ENCODE measurements around the gene OLIG2. TPM values are rescaled to one million over a fixed set of nuclear protein-coding genes. Genes with fewer than 3 reads are reported as not detected.

OLIG2 gene
- total and polyA plus RNA-seq, 8 donors: 0.06 TPM; not detected in 7

GRCh38 chr21:32979598-32980268 is 46.0 kb upstream of the OLIG2 start:
- H3K9me3 ChIP-seq: no peaks in the 10 kb centered on the region
- ATAC-seq: no peak
- H3K27me3 ChIP-seq: peaks cover 0 to 5% (median 0%) of the 10 kb centered on the region in 4 donors
- no peak overlapping the region for H3K27ac ChIP-seq
- no peak overlapping the region for H3K4me3 ChIP-seq
- intact Hi-C loops (cut with DNase I): no loop called here
- no peaks in the 10 kb centered on the region for H3K36me3 ChIP-seq
- WGBS, 2 donors: 72 to 74% methylated on average over 2 of the region's 2 CpGs
- no peak for TF ChIP-seq CTCF (IDR thresholded peaks at IDR 0.05)
- no peak for DNase-seq
- FAIRE-seq: no peak
- H3K4me1 ChIP-seq: no peaks in the 10 kb centered on the region

- no peak for DNase-seq
- TF ChIP-seq CTCF (IDR thresholded peaks at IDR 0.05): no peak
- Histone ChIP-seq H3K4me1 (no peaks in the 10 kb centered on the region), H3K36me3 (no peaks in the 10 kb centered on the region), H3K27me3 (peaks cover 0 to 5% (median 0%) of the 10 kb centered on the region in 4 donors), H3K27ac (no peak overlapping the region), H3K9me3 (no peaks in the 10 kb centered on the region), H3K4me3 (no peak overlapping the region)
- intact Hi-C loops (cut with DNase I): no loop called here
- WGBS, 2 donors: 69 to 72% methylated on average over 7 of the region's 7 CpGs
- no peak for ATAC-seq
- no peak for FAIRE-seq
Measured at GRCh38 chr21:32981096-32981495, 44.6 kb upstream of the OLIG2 start.

GRCh38 chr21:32990666-32991065 is 35.1 kb upstream of the OLIG2 start:
- no peaks in the 10 kb centered on the region for H3K4me1 ChIP-seq
- WGBS, 2 donors: 42 to 44% methylated on average over 6 of the region's 6 CpGs
- FAIRE-seq (no peak), DNase-seq (no peak), ATAC-seq (no peak)
- H3K9me3 ChIP-seq: no peaks in the 10 kb centered on the region
- TF ChIP-seq CTCF (IDR thresholded peaks at IDR 0.05): no peak
- no peak overlapping the region for H3K27ac ChIP-seq
- peaks cover 0 to 4% (median 0%) of the 10 kb centered on the region in 4 donors for H3K27me3 ChIP-seq
- no peaks in the 10 kb centered on the region for H3K36me3 ChIP-seq
- intact Hi-C loops (cut with DNase I): no loop called here
- H3K4me3 ChIP-seq: no peak overlapping the region

- intact Hi-C loops (cut with DNase I): no loop called here
- H3K27me3 ChIP-seq: peaks cover 0 to 4% (median 0%) of the 10 kb centered on the region in 4 donors
- FAIRE-seq (no peak), DNase-seq (no peak), ATAC-seq (no peak)
- H3K4me3 ChIP-seq: no peak overlapping the region
- H3K4me1 ChIP-seq: no peaks in the 10 kb centered on the region
- H3K27ac ChIP-seq: no peak overlapping the region
- no peak for TF ChIP-seq CTCF (IDR thresholded peaks at IDR 0.05)
- no peaks in the 10 kb centered on the region for H3K9me3 ChIP-seq
- H3K36me3 ChIP-seq: no peaks in the 10 kb centered on the region
- whole genome bisulfite sequencing, 2 donors: 17 to 21% methylated on average over 8 of the region's 8 CpGs
Measured at GRCh38 chr21:32991361-32991760, 34.4 kb upstream of the OLIG2 start.

- TF ChIP-seq CTCF (IDR thresholded peaks at IDR 0.05): no peak
- WGBS, 2 donors: 51 to 67% methylated on average over 3 of the region's 3 CpGs
- Histone ChIP-seq H3K36me3 (no peaks in the 10 kb centered on the region), H3K27me3 (peaks cover 0 to 4% (median 0%) of the 10 kb centered on the region in 4 donors), H3K27ac (no peak overlapping the region), H3K4me3 (no peak overlapping the region), H3K4me1 (no peaks in the 10 kb centered on the region), H3K9me3 (no peaks in the 10 kb centered on the region)
- FAIRE-seq: no peak
- no peak for ATAC-seq
- DNase-seq: no peak
- intact Hi-C loops (cut with DNase I): no loop called here
Measured at GRCh38 chr21:32993894-32994293, 31.8 kb upstream of the OLIG2 start.

All from pancreas (tissue), 10 donors.